ENCODE data around the gene CECR2.
"Not testable (repeated sequence)": the region's sequence is repeated elsewhere in the genome, so short reads cannot be mapped to it uniquely, and the experiment has no call there.

CECR2 gene

GRCh38 chr22:17422736-17423343, 53.6 kb downstream of the CECR2 start:
- Histone ChIP-seq H2AFZ (ENCODE audit: low read length) (no peak overlapping the region), H3K79me2 (ENCODE audit: low read length) (no peaks in the 10 kb centered on the region), H3K36me3 (replicated peaks; ENCODE audit: insufficient read depth, low read length) (no peaks in the 10 kb centered on the region), H4K20me1 (ENCODE audit: insufficient read depth, low read length) (no peaks in the 10 kb centered on the region), H3K4me1 (ENCODE audit: low read length) (no peaks in the 10 kb centered on the region), H3K4me2 (ENCODE audit: low read depth, low read length) (no peak overlapping the region), H3K27me3 (replicated peaks; ENCODE audit: insufficient read depth, low read length) (no peaks in the 10 kb centered on the region), H3K9me2 (replicated peaks; ENCODE audit: insufficient read depth, low read length) (no peaks in the 10 kb centered on the region), H3K4me3 (ENCODE audit: low read length) (no peak overlapping the region), H3K9ac (ENCODE audit: low read length) (no peak overlapping the region), H3F3A (ENCODE audit: insufficient read depth, low read length) (no peaks in the 10 kb centered on the region), H3K27ac (ENCODE audit: low read length) (no peak overlapping the region), H3K9me3 (replicated peaks; ENCODE audit: insufficient read depth, low read length) (no peaks in the 10 kb centered on the region)
- no peak for DNase-seq
- TF ChIP-seq CTCF (IDR thresholded peaks at IDR 0.05; ENCODE audit: low read length) (no peak), EZH2 (optimal IDR thresholded peaks at IDR 0.05; ENCODE audit: low read depth, low read length) (no peak), EZH2phosphoT487 (IDR thresholded peaks at IDR 0.05; ENCODE audit: low read length) (no peak)

- Histone ChIP-seq H3K4me2 (ENCODE audit: low read depth, low read length) (no peak overlapping the region), H3K79me2 (ENCODE audit: low read length) (no peaks in the 10 kb centered on the region), H3K4me3 (ENCODE audit: low read length) (no peak overlapping the region), H4K20me1 (ENCODE audit: insufficient read depth, low read length) (no peaks in the 10 kb centered on the region), H3K4me1 (ENCODE audit: low read length) (no peaks in the 10 kb centered on the region), H3K9ac (ENCODE audit: low read length) (no peak overlapping the region), H2AFZ (ENCODE audit: low read length) (no peak overlapping the region), H3K27ac (ENCODE audit: low read length) (no peak overlapping the region), H3K36me3 (replicated peaks; ENCODE audit: insufficient read depth, low read length) (no peaks in the 10 kb centered on the region), H3K9me3 (replicated peaks; ENCODE audit: insufficient read depth, low read length) (no peaks in the 10 kb centered on the region), H3F3A (ENCODE audit: insufficient read depth, low read length) (no peaks in the 10 kb centered on the region), H3K9me2 (replicated peaks; ENCODE audit: insufficient read depth, low read length) (no peaks in the 10 kb centered on the region), H3K27me3 (replicated peaks; ENCODE audit: insufficient read depth, low read length) (no peaks in the 10 kb centered on the region)
- DNase-seq: no peak
- TF ChIP-seq EZH2 (optimal IDR thresholded peaks at IDR 0.05; ENCODE audit: low read depth, low read length) (no peak), CTCF (IDR thresholded peaks at IDR 0.05; ENCODE audit: low read length) (no peak), EZH2phosphoT487 (IDR thresholded peaks at IDR 0.05; ENCODE audit: low read length) (no peak)
Observed at GRCh38 chr22:17423616-17424015, 54.4 kb downstream of the CECR2 start.

- H3K27me3 ChIP-seq (replicated peaks; ENCODE audit: insufficient read depth, low read length); H3K4me1 ChIP-seq (ENCODE audit: low read length); H4K20me1 ChIP-seq (ENCODE audit: insufficient read depth, low read length); H3K4me3 ChIP-seq (ENCODE audit: low read length); H3K36me3 ChIP-seq (replicated peaks; ENCODE audit: insufficient read depth, low read length); DNase-seq; H3K79me2 ChIP-seq (ENCODE audit: low read length); H3K9me3 ChIP-seq (replicated peaks; ENCODE audit: insufficient read depth, low read length); H2AFZ ChIP-seq (ENCODE audit: low read length); H3K9ac ChIP-seq (ENCODE audit: low read length); H3K4me2 ChIP-seq (ENCODE audit: low read depth, low read length); H3K9me2 ChIP-seq (replicated peaks; ENCODE audit: insufficient read depth, low read length); H3F3A ChIP-seq (ENCODE audit: insufficient read depth, low read length); H3K27ac ChIP-seq (ENCODE audit: low read length): not testable (repeated sequence)
Observed at GRCh38 chr22:17427528-17427927, 58.3 kb downstream of the CECR2 start.

GRCh38 chr22:17429516-17429915, 60.3 kb downstream of the CECR2 start:
- Histone ChIP-seq H4K20me1 (ENCODE audit: insufficient read depth, low read length) (no peaks in the 10 kb centered on the region), H3K4me2 (ENCODE audit: low read depth, low read length) (no peak overlapping the region), H3K4me3 (ENCODE audit: low read length) (no peak overlapping the region)

More at GRCh38 chr22:17429516-17429915, 60.3 kb downstream of the CECR2 start:
- H3K27ac ChIP-seq (ENCODE audit: low read length): no peak overlapping the region
- no peak for DNase-seq
- H3F3A ChIP-seq (ENCODE audit: insufficient read depth, low read length): no peaks in the 10 kb centered on the region
- H3K79me2 ChIP-seq (ENCODE audit: low read length): no peaks in the 10 kb centered on the region
- no peak overlapping the region for H3K9ac ChIP-seq (ENCODE audit: low read length)
- H3K4me1 ChIP-seq (ENCODE audit: low read length): peaks cover 3% of the 10 kb centered on the region; the same call in 1 of the 2 replicates
- no peaks in the 10 kb centered on the region for H3K27me3 ChIP-seq (replicated peaks; ENCODE audit: insufficient read depth, low read length)
- H3K9me3 ChIP-seq (replicated peaks; ENCODE audit: insufficient read depth, low read length): no peaks in the 10 kb centered on the region
- H2AFZ ChIP-seq (ENCODE audit: low read length): no peak overlapping the region
- no peaks in the 10 kb centered on the region for H3K36me3 ChIP-seq (replicated peaks; ENCODE audit: insufficient read depth, low read length)
- H3K9me2 ChIP-seq (replicated peaks; ENCODE audit: insufficient read depth, low read length): no peaks in the 10 kb centered on the region
- TF ChIP-seq CTCF (IDR thresholded peaks at IDR 0.05; ENCODE audit: low read length) (no peak), EZH2phosphoT487 (IDR thresholded peaks at IDR 0.05; ENCODE audit: low read length) (no peak), EZH2 (optimal IDR thresholded peaks at IDR 0.05; ENCODE audit: low read depth, low read length) (no peak)
